Esophagus mucosa (tissue), 1 donor: ENCODE measurements around the gene MRPL21. TPM values are rescaled to one million over a fixed set of nuclear protein-coding genes. Genes with fewer than 3 reads are reported as not detected.

Source experiments
- ATAC-seq: fragments of 200-7000 bp; cut with Tn5 transposase; one replicate; pipeline ENCODE4 v1.9.1; 2020
- total RNA-seq: library from RNA; stranded (reverse); gene quantifications from one replicate; pipeline ENCODE4 v1.2.4, GENCODE V29; 2023
- donor health status: DM: yes; HTN: yes; CAD: no.

MRPL21 gene
- total RNA-seq, 1 donor from 2014 or later = 62.7 TPM

- ATAC-seq = no peak
These were observed 31.0 kb upstream of the MRPL21 start for GRCh38 chr11:68934666-68935065.

- ATAC-seq = no peak
These were observed 30.7 kb upstream of the MRPL21 start for GRCh38 chr11:68934321-68934645.

- ATAC-seq = peak; percentile 7
These were observed 30.1 kb upstream of the MRPL21 start for GRCh38 chr11:68933605-68934320.

- no peak for ATAC-seq
These were observed 29.4 kb upstream of the MRPL21 start for GRCh38 chr11:68932933-68933577.

- peak; percentile 37 for ATAC-seq
These were observed 28.7 kb upstream of the MRPL21 start for GRCh38 chr11:68932358-68932757.

- ATAC-seq = no peak
These were observed 28.3 kb upstream of the MRPL21 start for GRCh38 chr11:68931911-68932310.

GRCh38 chr11:68930991-68931855 is 27.6 kb upstream of the MRPL21 start:
- ATAC-seq = no peak

GRCh38 chr11:68929706-68930570 is 26.3 kb upstream of the MRPL21 start:
- ATAC-seq = no peak

GRCh38 chr11:68929135-68929534 is 25.5 kb upstream of the MRPL21 start:
- ATAC-seq = no peak

GRCh38 chr11:68928136-68928880 is 24.7 kb upstream of the MRPL21 start:
- no peak for ATAC-seq

GRCh38 chr11:68927280-68928135 is 23.9 kb upstream of the MRPL21 start:
- no peak for ATAC-seq

- no peak for ATAC-seq
These were observed 22.0 kb upstream of the MRPL21 start for GRCh38 chr11:68925611-68926010.

- ATAC-seq = no peak
These were observed 20.7 kb upstream of the MRPL21 start for GRCh38 chr11:68924073-68924925.

GRCh38 chr11:68923614-68924013 is 20.0 kb upstream of the MRPL21 start:
- ATAC-seq = no peak

GRCh38 chr11:68916439-68916838 is 12.8 kb upstream of the MRPL21 start:
- ATAC-seq = no peak

GRCh38 chr11:68914761-68915160 is 11.1 kb upstream of the MRPL21 start:
- no peak for ATAC-seq

GRCh38 chr11:68913188-68913587 is 9.6 kb upstream of the MRPL21 start:
- ATAC-seq = no peak

- ATAC-seq = no peak
These were observed 8.6 kb upstream of the MRPL21 start for GRCh38 chr11:68912254-68912653.

- ATAC-seq = peak; percentile 8
These were observed 8.1 kb upstream of the MRPL21 start for GRCh38 chr11:68911731-68912130.

GRCh38 chr11:68910965-68911364 is 7.3 kb upstream of the MRPL21 start:
- no peak for ATAC-seq
